Activated T-helper 2 cell treated with anti-CD3 and anti-CD28 coated beads, Interferon-gamma antibody, Interleukin-2, Interleukin-4, amounts not matched to agents 10 μg/mL and 5 μg/mL and 100 μg/mL, durations not matched to agents 14 hours and 24 hours and 36 hours (primary cell): Measurements from ENCODE around the gene SAMD4A. TPM values are rescaled to one million over a fixed set of nuclear protein-coding genes. Genes with fewer than 3 reads are reported as not detected.
A peak's percentile ranks its signal among the peaks of the same experiment; 100 is the strongest.
"Not testable (repeated sequence)": the region's sequence is repeated elsewhere in the genome, so short reads cannot be mapped to it uniquely, and the experiment has no call there.

ENCODE experiments used
- DNase-seq: peaks from one replicate; pipeline ENCODE4 v3.0.0; 2021; ENCODE audit warnings: low spot score
- H3K27ac Mint-ChIP-seq: one replicate; pipeline ENCODE4 v1.8.0; 2021; ENCODE audit warnings: mixed read lengths
- H3K27me3 Mint-ChIP-seq: one replicate; pipeline ENCODE4 v1.8.0; 2021; ENCODE audit warnings: low read depth, mixed read lengths
- H3K36me3 Mint-ChIP-seq: one replicate; pipeline ENCODE4 v1.8.0; 2021; ENCODE audit warnings: low read depth, mixed read lengths
- H3K4me1 Mint-ChIP-seq: one replicate; pipeline ENCODE4 v1.8.0; 2021; ENCODE audit warnings: low read depth, mixed read lengths
- H3K4me3 Mint-ChIP-seq: one replicate; pipeline ENCODE4 v1.8.0; 2021; ENCODE audit warnings: low read depth, mild to moderate bottlenecking, moderate library complexity, mixed read lengths
- H3K9me3 Mint-ChIP-seq: one replicate; pipeline ENCODE4 v1.8.0; 2021; ENCODE audit warnings: mixed read lengths
- intact Hi-C: fragments of 100-400 bp; cut with micrococcal nuclease; formaldehyde crosslinking; loops from one replicate; pipeline ENCODE4 v1.15.1; 2023
- total RNA-seq: library from RNA; stranded (reverse); gene quantifications from 2 replicates; pipeline ENCODE4 v1.2.3, GENCODE V29; 2022

Gene SAMD4A
- total RNA-seq, 1 donor from 2014 or later = 4.3 TPM

DNA sequence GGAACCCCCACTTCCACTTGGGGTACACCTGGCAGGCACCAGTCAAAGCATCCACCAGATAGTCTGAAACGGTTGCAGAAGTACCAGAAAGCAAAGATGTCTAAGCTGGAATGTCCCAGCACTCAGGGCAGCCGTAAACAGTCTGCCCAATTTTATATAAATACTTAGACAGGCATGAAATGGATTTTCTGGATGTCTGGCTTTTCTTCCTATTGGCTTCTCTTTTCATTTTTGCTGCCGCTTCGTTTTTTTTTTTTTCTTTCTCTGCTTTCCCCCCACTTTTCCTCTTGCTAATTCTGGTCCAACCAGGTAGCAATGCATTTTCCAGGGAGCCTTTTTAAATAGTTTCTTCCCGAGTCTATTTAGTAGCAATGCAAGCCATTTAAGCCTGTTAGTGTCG lies 168.0 kb downstream of the SAMD4A start:
- H3K27ac Mint-ChIP-seq = no peak overlapping the region
- H3K4me1 Mint-ChIP-seq = peaks cover 58% of the 10 kb centered on the region
- no peak for DNase-seq
- no peak overlapping the region for H3K4me3 Mint-ChIP-seq
- intact Hi-C loops = loop anchor here (5.0 to 10.0 kb wide), 2 partner anchors 48 to 600 kb away; no protein-coding TSS in a partner anchor
- no peaks in the 10 kb centered on the region for H3K36me3 Mint-ChIP-seq
- H3K9me3 Mint-ChIP-seq = no peaks in the 10 kb centered on the region
- no peaks in the 10 kb centered on the region for H3K27me3 Mint-ChIP-seq

DNA sequence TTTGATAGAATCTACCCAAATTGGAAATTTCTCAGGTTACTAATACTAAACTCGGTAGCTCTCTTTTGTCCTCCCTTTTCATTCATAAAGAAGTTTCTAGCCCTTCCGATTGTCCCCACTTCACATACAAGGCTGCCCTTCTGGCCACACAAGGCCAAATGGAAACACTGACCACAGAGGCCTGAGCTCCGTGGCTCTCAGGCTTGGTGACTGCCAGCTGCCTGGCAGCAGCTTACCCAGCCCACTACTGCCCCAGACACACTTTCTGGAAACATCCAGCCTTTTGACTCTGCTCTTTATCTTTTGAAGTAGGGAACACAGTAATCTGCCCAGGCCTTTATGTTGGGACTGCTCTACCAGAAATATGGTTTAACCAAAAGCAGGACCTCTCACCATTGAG lies 168.5 kb downstream of the SAMD4A start:
- peaks cover 55% of the 10 kb centered on the region for H3K4me1 Mint-ChIP-seq
- peaks cover under 1% of the 10 kb centered on the region for H3K36me3 Mint-ChIP-seq
- H3K27ac Mint-ChIP-seq = no peak overlapping the region
- H3K4me3 Mint-ChIP-seq = no peak overlapping the region
- no peak for DNase-seq
- intact Hi-C loops = loop anchor here (10.0 kb wide), 1 partner anchor 599 kb away; no protein-coding TSS in a partner anchor
- no peaks in the 10 kb centered on the region for H3K27me3 Mint-ChIP-seq
- H3K9me3 Mint-ChIP-seq = no peaks in the 10 kb centered on the region

DNA sequence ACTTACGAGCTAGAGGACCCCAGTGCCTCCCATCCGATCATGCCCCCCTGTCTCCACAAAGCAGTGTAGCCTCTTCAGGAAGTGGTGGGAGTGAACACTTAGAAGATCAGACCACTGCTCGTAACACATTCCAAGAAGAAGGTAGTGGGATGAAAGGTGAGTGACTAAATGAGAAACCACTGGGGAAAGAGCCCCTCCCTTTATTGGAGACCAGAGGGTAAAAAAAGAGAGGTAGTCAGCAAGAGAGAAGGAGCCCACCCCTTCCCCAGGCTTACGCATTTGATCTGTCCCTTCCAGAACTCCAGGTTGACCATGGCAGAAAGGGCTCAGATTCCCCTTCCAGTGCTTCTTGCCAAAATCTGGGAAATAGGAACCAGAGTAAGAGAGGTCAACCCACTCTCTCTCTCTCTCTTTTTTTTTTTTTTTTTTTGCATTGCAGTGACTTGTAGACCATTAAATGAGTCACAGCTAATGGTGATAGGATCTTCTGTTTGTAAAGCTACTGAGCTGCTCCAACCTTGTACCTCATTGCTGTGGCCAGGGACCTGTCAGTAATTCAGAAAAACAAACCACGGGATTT lies 170.3 kb downstream of the SAMD4A start:
- DNase-seq = no peak
- Mint-ChIP-seq H3K27me3 (no peaks in the 10 kb centered on the region), H3K4me1 (peaks cover 58% of the 10 kb centered on the region), H3K27ac (peak overlapping the region; percentile 77), H3K9me3 (no peaks in the 10 kb centered on the region), H3K4me3 (peak overlapping the region; percentile 14), H3K36me3 (peaks cover 3% of the 10 kb centered on the region)
- intact Hi-C loops = loop anchor here (1.0 to 10.0 kb wide), 2 partner anchors 36 to 598 kb away; no protein-coding TSS in a partner anchor

DNA sequence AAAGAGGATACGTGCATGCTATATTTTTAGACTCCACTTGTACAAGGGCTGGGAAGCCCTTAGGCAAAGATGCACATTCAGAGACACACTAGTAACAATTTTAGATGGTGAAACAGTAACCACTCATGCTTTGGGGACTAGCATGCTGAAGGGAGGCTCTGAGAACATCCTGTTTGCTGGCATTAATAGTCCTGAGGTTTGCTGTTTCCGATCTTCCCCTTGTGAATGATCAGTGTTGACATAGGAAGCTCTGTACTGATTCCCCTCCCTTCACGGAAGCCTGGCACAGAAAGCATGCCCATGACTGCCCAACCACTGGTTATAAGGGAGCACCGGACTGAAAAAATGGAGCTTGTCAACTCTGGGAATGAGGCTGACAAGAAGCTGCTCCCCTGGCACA lies 171.1 kb downstream of the SAMD4A start:
- Mint-ChIP-seq H3K27me3 (no peaks in the 10 kb centered on the region), H3K4me3 (peak overlapping the region; percentile 17), H3K27ac (peak overlapping the region; percentile 68), H3K9me3 (no peaks in the 10 kb centered on the region), H3K4me1 (peaks cover 62% of the 10 kb centered on the region), H3K36me3 (peaks cover 3% of the 10 kb centered on the region)
- DNase-seq = no peak
- intact Hi-C loops = loop anchor here (10.0 kb wide), 1 partner anchor 597 kb away; no protein-coding TSS in a partner anchor

DNA sequence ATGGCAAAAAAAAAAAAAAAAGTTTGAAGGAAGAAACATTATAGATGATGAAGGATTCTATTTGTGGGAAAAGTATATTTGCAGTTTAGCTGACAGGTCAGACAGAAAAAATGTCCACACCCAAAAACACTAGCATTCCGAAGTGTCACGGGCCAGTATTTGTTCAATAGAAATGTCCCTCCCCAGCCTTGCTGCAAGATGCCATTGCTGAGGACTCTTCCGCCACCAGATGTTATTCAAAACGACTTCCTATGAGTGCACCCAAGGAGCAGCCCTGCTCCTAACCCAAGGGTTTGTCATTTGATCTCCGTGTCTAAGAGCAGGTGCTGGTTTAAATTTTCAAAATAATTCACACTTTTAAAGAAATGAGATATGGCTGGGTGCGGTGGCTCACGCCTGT lies 172.6 kb downstream of the SAMD4A start:
- Mint-ChIP-seq H3K27me3 (no peaks in the 10 kb centered on the region), H3K4me3 (no peak overlapping the region), H3K36me3 (peaks cover 3% of the 10 kb centered on the region), H3K27ac (no peak overlapping the region), H3K9me3 (no peaks in the 10 kb centered on the region), H3K4me1 (peaks cover 66% of the 10 kb centered on the region)
- intact Hi-C loops = loop anchor here (10.0 kb wide), 1 partner anchor 595 kb away; no protein-coding TSS in a partner anchor
- no peak for DNase-seq

DNA sequence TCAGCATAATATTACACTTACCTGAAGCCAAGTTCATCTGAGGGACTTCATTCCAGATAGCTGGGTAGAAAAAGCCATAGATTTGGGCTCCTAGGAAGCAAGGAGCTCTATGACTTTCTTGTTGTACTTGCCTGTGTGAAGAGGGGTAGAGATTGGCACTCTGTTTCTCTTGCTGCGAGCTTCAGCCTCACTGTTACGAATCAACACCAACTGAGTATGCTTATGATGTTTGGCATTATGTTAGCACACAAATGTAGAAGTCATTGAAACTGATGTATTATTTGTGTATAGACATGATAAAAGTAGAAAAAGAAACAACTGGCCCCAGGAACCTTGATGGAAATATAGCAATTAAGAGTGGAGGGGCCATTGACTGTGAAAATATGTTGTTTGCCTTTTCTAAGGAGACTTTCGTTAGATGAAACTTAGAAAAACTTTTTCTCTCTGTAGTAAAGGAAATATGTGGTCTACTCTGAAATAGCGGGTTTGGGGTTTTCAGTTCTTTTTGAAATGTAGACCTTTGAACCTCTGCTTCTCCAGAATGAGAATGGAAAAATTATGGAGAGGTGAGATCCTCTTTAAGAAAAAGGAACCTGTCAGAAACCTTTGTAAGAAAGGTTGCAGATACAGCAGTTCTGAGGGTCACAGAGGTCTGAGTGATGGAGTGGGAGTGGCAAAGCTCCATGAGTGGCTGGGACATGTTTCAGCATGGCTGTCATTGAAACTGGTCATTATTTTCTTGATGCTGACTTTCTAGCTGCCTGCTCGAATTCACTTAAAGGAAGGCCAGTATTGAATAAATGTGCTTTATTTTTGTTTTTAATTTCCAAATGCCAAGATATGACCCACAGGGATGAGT lies 175.8 kb downstream of the SAMD4A start:
- DNase-seq = no peak
- intact Hi-C loops = loop anchor here (5.0 kb wide), 1 partner anchor 40 kb away; no protein-coding TSS in a partner anchor
- H3K36me3 Mint-ChIP-seq = peaks cover 3% of the 10 kb centered on the region
- no peaks in the 10 kb centered on the region for H3K9me3 Mint-ChIP-seq
- no peak overlapping the region for H3K4me3 Mint-ChIP-seq
- peaks cover 6% of the 10 kb centered on the region for H3K27me3 Mint-ChIP-seq
- peaks cover 54% of the 10 kb centered on the region for H3K4me1 Mint-ChIP-seq
- peak overlapping the region; percentile 59 for H3K27ac Mint-ChIP-seq

DNA sequence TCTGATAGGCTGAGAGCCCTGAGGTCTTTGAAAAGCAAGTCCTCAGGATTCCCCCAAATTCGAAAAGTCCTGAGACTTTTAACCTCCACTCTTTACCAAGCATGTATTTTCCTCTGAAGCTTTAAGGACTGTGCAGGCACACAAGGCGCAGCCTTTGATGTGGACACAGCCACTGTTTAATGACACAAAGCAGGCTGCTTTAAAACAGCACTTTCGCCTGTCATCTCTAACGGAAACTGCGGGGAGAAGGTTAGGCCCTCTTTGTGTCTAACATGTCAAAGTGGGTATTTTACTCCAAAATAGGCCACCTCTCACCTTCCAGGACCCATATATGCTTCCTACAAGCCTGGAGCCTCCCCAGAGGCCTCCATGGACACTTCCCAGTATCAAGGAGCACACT lies 176.5 kb downstream of the SAMD4A start:
- Mint-ChIP-seq H3K27me3 (peaks cover 6% of the 10 kb centered on the region), H3K4me3 (no peak overlapping the region), H3K9me3 (no peaks in the 10 kb centered on the region), H3K4me1 (peaks cover 47% of the 10 kb centered on the region), H3K36me3 (peaks cover 3% of the 10 kb centered on the region), H3K27ac (no peak overlapping the region)
- intact Hi-C loops = loop anchor here (5.0 kb wide), 1 partner anchor 41 kb away; no protein-coding TSS in a partner anchor
- no peak for DNase-seq

DNA sequence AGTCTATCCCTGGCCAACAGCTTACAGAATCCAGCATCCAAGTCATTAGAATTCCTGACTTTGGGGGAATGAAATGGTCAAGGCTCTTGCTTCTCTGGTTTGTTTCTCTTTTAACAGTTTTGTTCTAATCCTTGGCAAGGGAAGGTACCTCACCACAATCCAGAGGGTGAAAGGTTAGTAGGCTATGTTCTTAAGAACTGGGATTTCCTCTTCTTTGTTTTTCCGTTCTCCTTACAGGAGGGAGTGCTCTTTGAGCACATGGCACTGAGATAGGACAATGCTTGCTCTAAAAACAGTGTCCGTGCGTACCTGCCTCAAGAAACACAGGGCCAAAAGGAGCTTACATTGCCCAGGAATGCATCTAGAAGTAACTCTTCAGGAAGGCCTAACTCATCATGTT lies 179.1 kb downstream of the SAMD4A start:
- Mint-ChIP-seq H3K9me3 (no peaks in the 10 kb centered on the region), H3K36me3 (no peaks in the 10 kb centered on the region), H3K4me3 (no peak overlapping the region), H3K27ac (no peak overlapping the region), H3K4me1 (peaks cover 42% of the 10 kb centered on the region), H3K27me3 (peaks cover 11% of the 10 kb centered on the region)
- no peak for DNase-seq
- intact Hi-C loops = no loop called here

DNA sequence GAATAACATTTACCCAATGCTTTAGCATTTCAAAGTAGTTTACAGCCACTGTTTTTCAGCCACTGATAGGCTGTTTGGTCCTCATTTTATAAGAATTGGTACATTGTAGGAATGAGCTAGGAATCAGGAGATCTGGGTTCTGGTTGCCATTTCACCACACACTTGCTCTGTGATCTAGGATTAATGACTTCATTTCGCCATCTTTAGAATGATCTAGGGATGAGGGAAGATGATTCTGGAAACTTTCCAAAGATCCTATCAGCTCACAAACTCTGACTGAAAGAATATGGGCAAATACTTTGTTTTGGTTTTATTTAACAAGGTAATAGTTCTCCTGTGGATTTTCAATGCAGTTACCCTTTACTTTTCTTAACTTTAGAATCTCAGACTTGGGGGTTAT lies 180.7 kb downstream of the SAMD4A start:
- Mint-ChIP-seq H3K27me3 (peaks cover 15% of the 10 kb centered on the region), H3K4me3 (no peak overlapping the region), H3K9me3 (no peaks in the 10 kb centered on the region), H3K4me1 (peaks cover 29% of the 10 kb centered on the region), H3K27ac (no peak overlapping the region), H3K36me3 (no peaks in the 10 kb centered on the region)
- intact Hi-C loops = no loop called here
- DNase-seq = no peak

DNA sequence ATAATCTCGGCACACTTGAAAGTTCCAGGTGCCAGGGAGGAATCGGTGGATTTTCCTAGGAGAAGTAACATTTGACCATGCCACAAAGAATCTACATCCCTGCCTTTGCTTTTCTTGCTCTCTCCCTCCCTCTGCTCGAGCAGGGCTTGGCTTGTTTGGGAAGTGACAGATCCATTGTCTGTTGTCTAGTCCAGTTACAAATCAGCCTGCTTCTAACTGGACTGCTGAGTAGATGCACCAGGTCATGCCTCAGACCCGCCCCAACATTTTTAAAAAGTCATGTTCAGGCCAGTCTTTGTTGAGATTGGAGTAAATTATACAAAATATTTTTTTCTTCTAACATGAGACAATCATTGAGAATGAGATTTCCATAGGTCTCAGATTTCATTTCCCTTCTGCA lies 182.3 kb downstream of the SAMD4A start:
- Mint-ChIP-seq H3K27ac (no peak overlapping the region), H3K36me3 (no peaks in the 10 kb centered on the region), H3K9me3 (no peaks in the 10 kb centered on the region), H3K27me3 (peaks cover 16% of the 10 kb centered on the region), H3K4me3 (no peak overlapping the region), H3K4me1 (peaks cover 14% of the 10 kb centered on the region)
- intact Hi-C loops = no loop called here
- DNase-seq = no peak

DNA sequence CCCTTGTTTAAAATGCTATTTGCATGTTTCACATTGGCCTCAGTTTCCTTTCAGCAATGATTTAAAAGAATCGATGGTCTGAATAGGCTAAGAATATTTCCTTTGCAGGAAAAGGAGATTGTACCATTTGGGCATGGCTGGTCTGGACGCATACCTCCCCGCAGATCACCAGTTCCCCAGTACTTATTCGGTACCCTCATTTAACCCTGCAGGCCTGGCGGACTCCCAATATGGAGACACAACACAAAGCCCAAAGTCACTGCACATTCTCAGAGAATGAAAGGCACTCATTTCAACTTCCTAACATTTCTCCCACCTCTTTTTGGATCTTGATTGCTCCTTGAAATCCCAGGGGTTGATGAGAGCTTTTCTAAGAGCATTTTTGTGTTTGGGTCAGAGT lies 182.8 kb downstream of the SAMD4A start:
- H3K4me1 Mint-ChIP-seq = peaks cover 15% of the 10 kb centered on the region
- H3K9me3 Mint-ChIP-seq = no peaks in the 10 kb centered on the region
- H3K27me3 Mint-ChIP-seq = peaks cover 16% of the 10 kb centered on the region
- H3K4me3 Mint-ChIP-seq = no peak overlapping the region
- no peak overlapping the region for H3K27ac Mint-ChIP-seq
- DNase-seq = no peak
- H3K36me3 Mint-ChIP-seq = no peaks in the 10 kb centered on the region
- intact Hi-C loops = no loop called here

DNA sequence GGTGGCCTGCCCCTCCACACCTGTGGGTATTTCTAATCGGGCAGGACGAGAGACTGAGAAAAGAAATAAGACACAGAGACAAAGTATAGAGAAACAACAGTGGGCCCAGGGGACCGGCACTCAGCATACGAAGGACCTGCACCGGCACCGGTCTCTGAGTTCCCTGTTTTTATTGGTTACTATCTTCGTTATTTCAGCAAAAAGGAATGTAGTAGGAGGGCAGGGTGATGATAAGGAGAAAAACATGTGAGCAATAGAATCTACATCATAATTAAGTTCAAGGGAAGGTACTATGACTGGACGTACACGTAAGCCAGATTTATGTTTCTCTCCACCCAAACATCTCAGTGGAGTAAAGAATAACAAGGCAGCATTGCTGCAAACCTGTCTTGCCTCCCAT lies 185.7 kb downstream of the SAMD4A start:
- H3K9me3 Mint-ChIP-seq, H3K27ac Mint-ChIP-seq, DNase-seq, intact Hi-C loops, H3K4me3 Mint-ChIP-seq, H3K36me3 Mint-ChIP-seq: not testable (repeated sequence)
- H3K4me1 Mint-ChIP-seq = peaks cover 23% of the 10 kb centered on the region
- peaks cover 16% of the 10 kb centered on the region for H3K27me3 Mint-ChIP-seq

DNA sequence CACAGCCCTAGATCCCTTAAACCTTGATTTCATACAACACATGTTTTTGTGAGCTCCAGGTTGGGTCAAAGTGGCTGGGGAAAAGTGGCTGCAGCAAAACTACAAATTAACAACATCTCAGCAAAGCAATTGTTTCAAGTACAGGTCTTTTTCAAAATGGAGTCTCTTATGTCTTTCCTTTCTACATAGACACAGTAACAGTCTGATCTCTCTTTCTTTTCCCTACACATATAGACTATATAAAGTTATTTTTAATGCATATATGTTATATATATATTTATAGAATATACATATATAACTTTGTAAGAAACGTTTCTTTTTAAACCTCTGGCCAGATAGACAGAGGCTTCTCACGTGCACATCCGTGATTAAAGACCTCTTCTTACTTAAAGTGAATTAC lies 186.5 kb downstream of the SAMD4A start:
- intact Hi-C loops, DNase-seq, H3K36me3 Mint-ChIP-seq, H3K27ac Mint-ChIP-seq, H3K9me3 Mint-ChIP-seq, H3K4me3 Mint-ChIP-seq: not testable (repeated sequence)
- Mint-ChIP-seq H3K27me3 (peaks cover 16% of the 10 kb centered on the region), H3K4me1 (peaks cover 26% of the 10 kb centered on the region)
